A549 (cell line): Measurements from ENCODE around the gene ZBTB44. TPM values are rescaled to one million over a fixed set of nuclear protein-coding genes. Genes with fewer than 3 reads are reported as not detected.

Experiments
- ATAC-seq, 2 experiments: fragments of 200-7000 bp in 1 of 2; fragments of >200 bp in 1 of 2; cut with Nextera tagmentation in 1 of 2; cut with Tn5 transposase in 1 of 2; 3 replicates each; pipeline versions ENCODE4 v1.8.0 to v1.9.1; 2018 to 2020; ENCODE audit warnings: mild to moderate bottlenecking in 1 of 2, moderate library complexity in 1 of 2
- CTCF ChIA-PET: fragments of 300-600 bp; sonication (Branson Sonifier 250); formaldehyde crosslinking; extraction: SDS; loops from one replicate; lab custom pipeline; 2021; ENCODE audit warnings: antibody characterized with exemption, inconsistent platforms; lab: Yijun Ruan, JAX
- POLR2A ChIA-PET: fragments of 350-600 bp; formaldehyde crosslinking; extraction: SDS; loops from one replicate; lab custom pipeline; 2021; ENCODE audit warnings: antibody characterized with exemption, inconsistent platforms; lab: Yijun Ruan, JAX
- DNase-seq, 2 experiments: peaks; one replicate each; pipeline versions ENCODE4 v3.0.0 to v3.0.0-alpha.2; 2011 to 2016; ENCODE audit warnings: low read depth in 1 of 2, low spot score in 1 of 2
- FAIRE-seq: peaks from 2 replicates; lab custom pipeline; 2011; peaks lifted over from hg19 to GRCh38; lab: Jason Lieb, UNC
- H3K27ac ChIP-seq, 2 experiments: fragments of >200 bp; sonication (Bioruptor Twin); formaldehyde crosslinking; 3 replicates each; pipeline ENCODE4 v1.5.1; 2016 to 2017
- H3K4me1 ChIP-seq: fragments of >200 bp; sonication (Bioruptor Twin); formaldehyde crosslinking; 3 replicates; pipeline ENCODE4 v1.6.1; 2016
- H3K4me2 ChIP-seq: fragments of >200 bp; sonication (Bioruptor Twin); formaldehyde crosslinking; 3 replicates; pipeline ENCODE4 v1.6.1; 2016
- H3K4me3 ChIP-seq: fragments of >200 bp; sonication (Bioruptor Twin); formaldehyde crosslinking; 3 replicates; pipeline ENCODE4 v1.5.1; 2016
- H3K9me3 ChIP-seq: fragments of >200 bp; sonication (Bioruptor Twin); formaldehyde crosslinking; 3 replicates; pipeline ENCODE4 v1.6.1; 2016
- CEBPB ChIP-seq, 2 experiments: fragments of >200 bp in 1 of 2; sonication (Bioruptor Twin) in 1 of 2; formaldehyde crosslinking in 1 of 2; IDR thresholded peaks; 2 replicates each; pipeline ENCODE4 v1.6.1; 2012 to 2016
- HDAC2 ChIP-seq: fragments of 200-600 bp; sonication (generic); IDR thresholded peaks from 2 replicates; pipeline ENCODE4 v1.6.1; 2016
- MAZ ChIP-seq: fragments of 150-350 bp; IDR thresholded peaks from 2 replicates; pipeline ENCODE4 v1.6.1; 2014; ENCODE audit warnings: antibody characterized with exemption, low read depth, low read length, borderline replicate concordance
- POLR2A ChIP-seq: IDR thresholded peaks from 2 replicates; pipeline ENCODE4 v1.6.1; 2012; ENCODE audit warnings: mild to moderate bottlenecking, low read length
- POLR2AphosphoS2 ChIP-seq: conservative IDR thresholded peaks from 2 replicates; pipeline ENCODE4 v1.6.1; 2012; ENCODE audit warnings: low read length, improper control_type of control experiment, inconsistent platforms
- RNF2 ChIP-seq: fragments of 200-600 bp; sonication (generic); IDR thresholded peaks from 2 replicates; pipeline ENCODE4 v1.6.1; 2016; ENCODE audit warnings: low read depth, mild to moderate bottlenecking, antibody characterized with exemption, moderate library complexity, borderline replicate concordance
- WGBS: methylation state at CpG from one replicate; pipeline ENCODE4 v1.1.6; 2017; ENCODE audit errors: missing lambda C conversion rate; 5-methylcytosine and 5-hydroxymethylcytosine counted together
- polyA plus RNA-seq, 4 experiments: library from polyadenylated mRNA; depleted of rRNA in 3 of 4; stranded (reverse); fragments of >200 nt; fragmentation: RNase III in 1 of 4; extraction: RNeasy Plus Mini Kit Qiagen cat#74134 plus additional on column Dnase treatment in 1 of 4; gene quantifications; 2 replicates in 3 of 4; 3 replicates in 1 of 4; pipeline ENCODE4 v1.2.3, GENCODE V29; 2011 to 2017
- small RNA-seq, 6 experiments: library from RNA; depleted of rRNA; stranded (forward); fragments of <200 nt; gene quantifications; one replicate each; pipeline ENCODE3, GENCODE V24; 2012
- TF ChIP-seq, protein P1 (sequence below): fragments of 450-650 bp; IDR thresholded peaks from 2 replicates; pipeline ENCODE4 v1.6.1; 2014; ENCODE audit warnings: antibody characterized with exemption

The ZBTB44 gene
- polyA plus RNA-seq, 2 of the 4 experiments (the other 2 are of a cell fraction): 6.7 to 16.1 TPM

DNA sequence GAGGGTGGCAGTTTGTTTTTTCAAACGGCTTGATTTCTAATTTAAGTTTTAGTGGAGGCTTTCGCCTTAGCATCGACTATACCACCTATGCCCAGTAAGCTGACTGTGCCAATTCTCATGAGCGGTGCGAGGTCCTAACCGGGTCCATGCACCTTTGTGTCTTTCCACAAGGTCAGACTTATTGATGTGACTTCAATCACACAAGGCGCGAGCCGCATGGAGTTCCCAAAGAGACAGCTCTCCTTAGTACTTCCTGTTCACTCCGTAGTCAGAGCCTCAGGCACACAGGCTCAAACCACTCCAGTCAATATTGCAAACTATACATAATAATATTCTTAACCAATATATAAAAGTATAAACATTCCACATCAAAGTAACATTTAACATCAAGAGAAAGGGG is 136.9 kb downstream of the ZBTB44 start:
- ATAC-seq (no peak), FAIRE-seq (no peak), DNase-seq (no peak)
- TF ChIP-seq MAZ (no peak), RNF2 (no peak), POLR2A (no peak), POLR2AphosphoS2 (no peak), CEBPB (IDR thresholded peaks at IDR 0.05) (no peak), HDAC2 (no peak)
- TF ChIP-seq, protein P1, sequence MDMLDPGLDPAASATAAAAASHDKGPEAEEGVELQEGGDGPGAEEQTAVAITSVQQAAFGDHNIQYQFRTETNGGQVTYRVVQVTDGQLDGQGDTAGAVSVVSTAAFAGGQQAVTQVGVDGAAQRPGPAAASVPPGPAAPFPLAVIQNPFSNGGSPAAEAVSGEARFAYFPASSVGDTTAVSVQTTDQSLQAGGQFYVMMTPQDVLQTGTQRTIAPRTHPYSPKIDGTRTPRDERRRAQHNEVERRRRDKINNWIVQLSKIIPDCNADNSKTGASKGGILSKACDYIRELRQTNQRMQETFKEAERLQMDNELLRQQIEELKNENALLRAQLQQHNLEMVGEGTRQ: no peak
- ChIA-PET CTCF (interaction anchor here (1.4 kb wide), 1 partner anchor 32 kb away, joined by 3 read pairs; no protein-coding TSS in a partner anchor), POLR2A (no interaction called here)
- WGBS: 87% methylated on average over 10 of the region's 10 CpGs
- Histone ChIP-seq H3K9me3 (no peaks in the 10 kb centered on the region; the same call in 2 of the 3 replicates), H3K4me3 (no peak overlapping the region), H3K4me1 (peaks cover 21% of the 10 kb centered on the region), H3K4me2 (no peak overlapping the region), H3K27ac (no peak overlapping the region)

Small RNAs within 50 kb of the gene (small RNA-seq; reads per million reads assigned to genes)
- 0 reads per million in 6 experiments for gene RN7SL778P

Other genes with a start within 250 kb of the ZBTB44 start
- gene APLP2, start 245.0 kb downstream of the ZBTB44 start, polyA plus RNA-seq (2011; rRNA removed): 166 and 185 TPM in 2 replicates
- 183 to 210 TPM (median 203 TPM) in 3 replicates for gene APLP2, start 245.0 kb downstream of the ZBTB44 start, polyA plus RNA-seq (2017; fragmentation: RNase III; extraction: RNeasy Plus Mini Kit Qiagen cat#74134 plus additional on column Dnase treatment)
- 0.17 TPM in 2 replicates for gene ST14, start 155.1 kb downstream of the ZBTB44 start, polyA plus RNA-seq (2011; rRNA removed)
- gene ST14, start 155.1 kb downstream of the ZBTB44 start, polyA plus RNA-seq (2017; fragmentation: RNase III; extraction: RNeasy Plus Mini Kit Qiagen cat#74134 plus additional on column Dnase treatment): 0.04 to 0.09 TPM (median 0.05 TPM) in 3 replicates
- gene ADAMTS8, start 113.7 kb upstream of the ZBTB44 start, polyA plus RNA-seq (2011; rRNA removed): 0.15 and 0.17 TPM in 2 replicates
- gene ADAMTS8, start 113.7 kb upstream of the ZBTB44 start, polyA plus RNA-seq (2017; fragmentation: RNase III; extraction: RNeasy Plus Mini Kit Qiagen cat#74134 plus additional on column Dnase treatment): 0.26 to 0.34 TPM (median 0.33 TPM) in 3 replicates
- 2.2 and 2.7 TPM in 2 replicates for gene ADAMTS15, start 133.7 kb upstream of the ZBTB44 start, polyA plus RNA-seq (2011; rRNA removed)
- 3.4 to 4.3 TPM (median 4.0 TPM) in 3 replicates for gene ADAMTS15, start 133.7 kb upstream of the ZBTB44 start, polyA plus RNA-seq (2017; fragmentation: RNase III; extraction: RNeasy Plus Mini Kit Qiagen cat#74134 plus additional on column Dnase treatment)